DMS114 treated with DMSO at 0.1 percent for 48 hours (cell line): ENCODE measurements around the gene NBPF3.
"Not testable (repeated sequence)": the region's sequence is repeated elsewhere in the genome, so short reads cannot be mapped to it uniquely, and the experiment has no call there.

Experiments
- DNase-seq: peaks from one replicate; lab custom pipeline; 2025; ENCODE audit not compliant: unreplicated experiment; lab: John Stamatoyannopoulos, UW

NBPF3 gene

DNA sequence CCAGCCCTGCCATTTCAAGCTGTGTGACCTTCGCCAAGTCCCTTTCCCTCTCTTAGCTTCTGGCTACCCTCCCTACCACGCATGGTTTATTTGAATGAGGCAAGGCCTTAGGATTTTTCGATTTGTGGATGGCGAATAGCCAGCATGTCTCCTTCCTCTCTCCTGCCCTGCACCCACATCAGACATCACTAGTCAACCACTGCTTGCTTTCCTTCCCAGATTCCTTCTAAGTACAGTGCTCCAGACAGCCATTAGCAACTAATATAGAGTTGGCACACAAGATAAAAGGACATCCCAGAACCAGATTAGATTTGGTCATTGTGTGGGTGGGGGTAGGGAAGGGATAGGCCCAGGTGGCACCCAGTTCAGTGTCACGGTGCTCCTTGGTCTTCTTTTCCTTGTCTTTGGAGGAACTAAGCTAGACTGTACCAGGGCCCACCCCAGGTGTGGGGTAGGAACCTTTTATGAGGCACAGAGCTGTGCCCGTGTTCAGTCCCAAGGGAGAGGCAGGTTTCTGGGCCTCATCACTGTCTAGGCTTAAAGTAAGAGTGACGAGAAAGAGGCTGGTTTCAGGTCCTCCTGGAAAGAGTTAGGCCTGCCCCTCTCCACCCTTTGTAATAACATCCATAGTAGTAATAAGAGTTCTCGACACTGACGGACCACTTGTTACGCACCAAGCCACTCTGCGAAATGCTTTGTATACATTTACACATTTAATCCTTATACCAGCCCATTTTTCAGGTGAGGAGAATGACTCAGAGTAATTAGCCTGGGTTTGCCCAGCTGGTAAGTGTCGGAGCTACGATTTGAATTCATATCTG is 77.9 kb downstream of the NBPF3 start:
- DNase-seq, result no peak

DNA sequence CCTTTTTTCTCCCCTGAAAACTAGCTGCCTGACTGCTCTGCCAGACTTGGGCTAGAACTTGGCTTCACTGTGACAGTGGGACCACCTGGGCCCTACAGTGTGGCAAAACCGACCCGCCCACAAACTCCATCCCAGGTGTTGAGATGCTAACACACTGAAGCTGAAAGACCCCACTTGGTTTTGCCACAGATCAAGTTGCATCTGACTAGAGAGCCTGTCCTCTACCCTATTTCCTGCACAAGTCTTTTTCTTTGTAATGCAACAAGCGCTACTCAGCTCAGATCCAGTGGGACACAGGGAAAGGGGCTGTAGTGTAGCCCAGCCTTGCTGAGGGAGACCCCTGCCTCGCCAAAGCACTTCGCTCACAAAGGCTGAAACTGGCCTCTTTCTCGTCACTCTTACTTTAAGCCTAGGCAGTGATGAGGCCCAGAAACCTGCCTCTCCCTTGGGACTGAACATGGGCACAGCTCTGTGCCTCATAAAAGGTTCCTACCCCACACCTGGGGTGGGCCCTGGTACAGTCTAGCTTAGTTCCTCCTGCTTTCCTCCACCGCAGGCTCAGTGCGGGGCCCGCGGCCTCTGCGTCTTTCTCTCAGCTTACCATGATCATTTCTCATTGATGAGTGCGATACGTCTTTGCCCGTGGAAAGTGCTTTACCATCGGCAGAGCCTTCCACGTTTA is 79.0 kb downstream of the NBPF3 start:
- DNase-seq, result no peak

DNA sequence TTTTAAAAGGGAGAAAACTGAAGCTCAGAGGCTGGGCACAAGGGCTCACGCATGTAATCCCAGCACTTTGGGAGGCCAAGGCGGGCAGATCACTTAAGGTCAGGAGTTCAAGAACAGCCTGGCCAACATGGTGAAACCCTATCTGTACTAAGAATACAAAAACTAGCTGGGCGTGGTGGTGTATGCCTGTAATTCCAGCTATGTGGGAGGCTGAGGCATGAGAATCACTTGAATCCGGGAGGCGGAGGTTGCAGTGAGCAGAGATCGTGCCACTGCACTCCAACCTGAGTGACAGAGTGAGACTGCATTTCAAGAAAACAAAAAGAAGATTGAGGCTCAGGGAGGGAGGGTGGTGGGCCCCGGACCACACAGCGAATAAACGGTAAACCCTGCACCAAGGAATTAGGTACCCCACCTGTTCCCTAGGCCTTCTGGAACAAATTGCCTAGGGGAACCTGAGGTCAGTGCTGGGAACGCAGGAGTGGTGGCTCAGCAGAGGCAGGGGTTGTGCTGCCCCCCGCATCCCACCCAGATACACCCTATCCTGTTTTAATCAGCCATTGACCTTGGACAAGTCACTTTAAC is 79.6 kb downstream of the NBPF3 start:
- DNase-seq, result not testable (repeated sequence)

DNA sequence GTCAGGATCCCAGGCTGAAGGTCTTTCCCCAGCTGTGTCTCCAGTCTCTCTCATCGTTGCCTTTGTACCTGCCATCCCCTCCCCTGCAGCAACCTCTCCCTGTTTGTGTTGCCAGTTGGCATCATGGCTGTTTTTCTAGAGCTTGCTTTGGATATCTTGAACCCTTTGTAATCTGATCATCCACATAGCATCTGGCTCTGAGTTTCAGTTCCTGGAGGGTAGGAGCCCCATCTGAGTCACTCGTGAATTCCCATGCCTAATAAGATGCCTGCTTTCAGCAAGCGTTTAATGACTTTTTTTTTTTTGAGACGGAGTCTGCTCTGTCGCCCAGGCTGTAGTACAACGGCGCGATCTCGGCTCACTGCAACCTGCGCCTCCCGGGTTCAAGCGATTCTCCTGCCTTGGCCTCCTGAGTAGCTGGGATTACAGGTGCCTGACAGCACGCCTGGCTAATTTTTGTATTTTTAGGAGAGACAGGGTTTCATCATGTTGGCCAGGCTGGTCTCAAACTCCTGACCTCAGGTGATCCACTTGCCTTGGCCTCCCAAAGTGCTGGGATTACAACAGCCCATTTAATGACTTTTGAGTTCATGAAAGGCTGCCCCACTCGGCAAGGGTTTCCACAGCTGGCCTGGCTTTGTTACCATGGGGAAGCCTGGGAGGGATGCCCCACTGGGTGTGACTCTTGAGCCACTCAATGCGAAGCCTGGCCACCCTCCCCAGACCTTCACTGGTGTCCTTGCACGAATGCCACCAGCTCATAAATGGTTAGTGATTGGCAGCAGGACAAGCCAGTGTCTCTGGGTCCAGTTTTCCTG is 81.2 kb downstream of the NBPF3 start:
- DNase-seq, result no peak

DNA sequence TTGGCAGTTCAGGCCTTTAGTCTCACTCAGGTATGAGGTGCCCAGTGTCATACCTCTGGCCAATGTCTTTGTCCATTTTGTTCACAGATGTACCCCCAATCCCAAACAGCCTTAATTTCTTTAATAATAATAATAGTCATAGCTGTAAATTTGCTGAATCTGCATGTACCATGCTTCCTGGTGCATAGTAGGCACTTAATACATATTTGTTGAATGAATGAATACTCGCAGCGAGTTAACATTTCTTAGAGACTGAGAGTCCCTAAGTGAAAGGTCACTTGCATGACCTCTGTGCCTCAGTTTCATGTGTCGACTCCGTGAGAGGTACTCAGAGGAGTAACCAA is 81.8 kb downstream of the NBPF3 start:
- DNase-seq, result no peak

DNA sequence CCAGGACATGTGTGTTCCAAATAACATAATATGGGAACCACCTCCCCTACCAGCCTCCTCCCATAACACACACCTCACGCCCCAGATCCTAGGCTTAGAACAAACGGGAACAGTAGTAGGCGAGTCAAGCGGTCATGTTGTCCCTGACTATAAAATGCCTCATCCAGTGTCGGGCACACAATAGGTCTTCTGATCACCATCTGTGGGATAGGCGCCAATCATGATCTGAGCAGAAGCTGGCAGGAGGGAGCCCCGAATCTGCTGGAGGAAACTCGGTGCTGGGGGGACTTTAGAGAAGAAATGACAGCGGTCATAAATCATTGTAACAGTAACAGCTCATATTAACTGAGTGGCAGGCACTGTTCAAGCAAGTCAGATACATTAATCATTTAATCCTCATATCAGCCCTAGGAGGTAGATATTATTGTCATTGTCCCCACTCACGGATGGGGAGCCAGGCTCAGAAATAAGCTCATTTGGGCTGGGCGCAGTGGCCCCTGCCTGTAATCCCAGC is 82.6 kb downstream of the NBPF3 start:
- no peak for DNase-seq

DNA sequence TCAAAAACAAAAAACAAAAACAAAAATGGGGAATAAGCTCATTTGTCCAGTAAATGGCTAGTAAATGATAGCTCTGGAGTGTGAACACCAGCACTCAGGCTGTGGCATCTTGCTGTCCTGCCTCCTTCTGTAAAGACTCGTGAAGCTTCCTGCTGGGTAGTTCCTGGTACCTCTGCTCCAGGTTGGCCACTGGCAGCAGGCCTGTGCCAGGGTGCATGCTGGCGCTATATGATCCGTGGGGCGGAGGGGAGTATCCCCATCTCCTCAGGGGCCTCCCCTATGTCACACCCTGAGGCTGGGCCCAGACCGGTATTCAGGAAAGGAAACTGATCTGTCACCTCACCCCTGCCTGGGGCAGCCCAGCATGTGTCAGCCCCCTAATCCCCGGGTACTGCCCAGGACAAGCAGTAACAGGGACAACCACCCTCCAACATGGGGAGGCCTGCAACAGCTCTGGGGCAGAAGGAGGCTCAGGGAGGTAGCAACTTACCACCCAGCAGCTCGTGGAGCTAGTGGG is 83.4 kb downstream of the NBPF3 start:
- no peak for DNase-seq

DNA sequence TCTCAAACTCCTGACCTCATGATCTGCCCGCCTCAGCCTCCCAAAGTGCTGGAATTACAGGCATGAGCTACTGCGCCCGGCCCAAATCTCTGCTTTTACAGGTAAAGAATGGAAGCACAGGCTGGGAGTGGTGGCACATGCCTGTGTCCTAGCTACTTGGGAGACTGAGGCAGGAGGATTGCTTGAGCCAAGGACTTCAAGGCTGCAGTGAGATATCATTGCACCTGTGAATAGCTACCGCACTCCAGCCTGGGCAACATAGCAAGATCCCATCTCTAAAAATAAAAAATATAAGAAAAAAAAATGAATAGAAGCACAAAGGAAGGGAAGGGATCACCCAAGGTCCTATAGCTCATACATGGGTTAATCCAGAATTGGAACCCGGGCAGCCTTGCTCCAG is 84.3 kb downstream of the NBPF3 start:
- DNase-seq, result no peak

DNA sequence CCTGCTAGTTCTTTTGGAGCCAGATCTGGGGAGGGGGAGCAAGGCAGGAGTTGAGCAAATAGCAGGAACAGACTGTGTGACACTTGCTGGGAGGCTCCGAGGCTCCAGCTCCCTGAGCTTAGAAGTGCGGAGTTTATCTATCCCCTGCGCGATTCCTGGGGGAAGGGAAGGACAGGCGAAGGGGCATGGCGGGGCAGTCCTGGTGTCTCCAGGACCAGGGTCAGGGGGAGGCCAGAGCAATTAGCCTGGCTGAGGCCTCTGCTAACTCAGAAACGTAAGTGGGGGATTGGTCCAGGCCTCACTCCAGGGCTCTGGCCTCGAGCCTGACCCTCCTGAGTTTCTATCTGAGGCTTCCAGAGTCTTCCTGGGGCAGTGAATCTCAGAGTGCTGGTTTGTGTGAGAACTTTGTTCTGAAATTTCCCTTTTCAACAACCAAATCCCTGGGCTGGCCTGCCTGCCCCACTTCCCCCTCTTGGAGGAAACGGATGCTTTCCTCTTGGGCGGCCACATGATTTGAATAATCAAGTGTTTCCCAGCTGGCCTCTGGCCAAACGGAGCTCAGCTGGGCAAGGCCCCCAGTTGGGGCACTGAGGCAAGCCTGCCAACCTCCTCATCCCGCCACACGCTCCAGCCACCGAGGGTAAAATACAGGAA is 84.9 kb downstream of the NBPF3 start:
- no peak for DNase-seq

DNA sequence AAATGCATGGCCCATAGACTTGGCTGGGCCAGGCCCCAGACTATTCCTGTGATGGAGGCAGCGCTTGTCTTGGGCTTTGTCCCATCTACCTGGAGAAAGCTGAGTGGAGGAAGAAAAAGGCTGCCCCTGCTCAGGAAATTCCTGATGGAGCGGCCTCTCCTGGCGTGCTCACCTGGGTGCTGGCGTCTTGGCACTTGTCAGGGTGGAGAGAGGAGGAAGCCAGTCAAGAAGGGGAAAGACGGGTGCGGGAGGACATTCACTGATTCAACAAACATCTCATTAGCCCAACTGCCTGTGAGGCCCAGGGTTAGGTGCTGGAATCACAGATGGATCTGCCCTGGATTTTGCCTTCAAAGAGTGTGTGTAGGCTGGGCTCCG is 85.4 kb downstream of the NBPF3 start:
- no peak for DNase-seq

DNA sequence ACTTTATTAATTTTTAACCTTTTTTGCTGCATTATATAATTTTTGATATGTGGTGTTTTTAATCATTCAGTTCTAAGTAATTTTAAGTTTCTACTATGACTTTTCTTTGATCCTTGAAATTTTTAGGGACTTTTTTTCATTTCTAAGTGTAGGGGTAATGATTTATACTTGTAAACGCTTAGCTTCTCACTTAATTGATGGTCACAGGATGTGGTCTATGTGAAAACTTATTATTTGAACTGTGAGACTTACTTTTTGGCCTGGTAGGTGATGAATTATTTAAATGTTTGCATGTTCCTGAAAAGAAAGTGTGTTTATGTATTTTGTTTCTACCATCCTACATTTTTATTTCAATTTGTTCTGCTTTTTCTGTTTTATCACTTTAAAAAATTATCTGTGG is 86.5 kb downstream of the NBPF3 start:
- no peak for DNase-seq

DNA sequence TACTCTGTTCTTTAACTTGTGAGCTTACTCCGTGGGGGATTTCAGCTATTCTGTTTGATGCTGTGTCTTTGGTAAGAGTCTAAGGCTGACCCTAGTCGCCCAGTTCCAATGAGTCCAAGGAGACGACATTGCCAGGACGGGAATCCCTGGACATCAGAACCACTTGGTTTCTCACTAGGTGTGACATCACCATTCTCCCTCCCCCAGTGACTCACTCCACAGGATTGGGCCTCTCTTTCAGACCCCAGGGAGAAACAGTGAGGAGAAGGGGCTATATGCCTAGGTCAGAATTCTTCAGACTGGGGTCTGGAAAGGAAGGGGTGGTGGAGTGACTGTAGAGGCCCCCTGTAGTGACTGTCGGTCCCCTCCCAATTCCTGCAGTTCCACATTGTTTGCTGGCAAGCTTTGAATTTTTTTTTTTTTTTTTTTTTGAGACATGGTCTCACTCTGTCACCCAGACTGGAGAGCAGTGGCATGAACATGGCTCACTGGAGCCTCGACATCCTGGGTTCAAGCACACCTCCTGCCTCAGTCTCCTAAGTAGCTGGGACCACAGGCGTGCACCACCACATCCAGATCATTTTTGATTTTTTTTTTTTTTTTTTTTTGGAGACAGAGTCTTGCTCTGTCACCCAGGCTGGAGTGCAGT is 90.6 kb downstream of the NBPF3 start:
- DNase-seq, result no peak

DNA sequence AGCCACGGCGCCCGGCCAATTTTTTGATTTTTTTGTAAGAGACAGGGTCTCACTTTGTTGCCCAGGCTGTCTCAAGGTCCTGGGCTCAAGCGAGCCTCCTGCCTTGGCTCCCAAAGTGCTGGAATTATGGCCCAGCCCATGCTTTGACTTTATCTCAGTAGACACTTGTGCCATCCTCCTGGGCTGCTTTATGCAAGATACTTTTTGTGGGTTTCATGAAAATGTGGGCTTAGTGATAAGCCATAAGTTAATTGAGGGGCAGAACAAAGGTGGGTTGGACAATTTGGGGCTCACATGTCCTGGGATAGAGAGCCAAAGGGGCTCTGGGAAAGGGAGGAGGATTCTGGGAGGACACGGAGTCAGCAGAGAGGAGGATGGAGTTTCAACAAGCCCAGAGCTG is 91.3 kb downstream of the NBPF3 start:
- DNase-seq, result no peak

DNA sequence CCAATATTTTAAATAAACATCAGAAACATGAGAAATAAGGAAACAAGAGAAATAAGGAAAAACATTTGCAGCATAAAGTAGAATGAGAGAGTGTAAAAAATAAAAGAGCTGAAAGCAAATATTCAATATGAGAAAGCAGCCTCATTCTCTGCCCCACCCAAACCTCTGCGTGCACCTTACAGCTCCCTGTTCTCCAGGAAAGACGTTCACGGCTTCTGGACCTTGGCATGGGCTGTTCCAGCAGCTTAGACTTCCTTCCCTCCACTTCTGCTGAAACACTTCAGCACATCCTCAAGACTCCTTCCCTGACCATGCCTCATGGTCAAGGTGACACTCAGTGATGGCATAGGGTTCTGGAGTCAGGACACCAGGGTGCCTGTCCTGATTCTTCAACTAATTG is 92.6 kb downstream of the NBPF3 start:
- DNase-seq, result no peak

DNA sequence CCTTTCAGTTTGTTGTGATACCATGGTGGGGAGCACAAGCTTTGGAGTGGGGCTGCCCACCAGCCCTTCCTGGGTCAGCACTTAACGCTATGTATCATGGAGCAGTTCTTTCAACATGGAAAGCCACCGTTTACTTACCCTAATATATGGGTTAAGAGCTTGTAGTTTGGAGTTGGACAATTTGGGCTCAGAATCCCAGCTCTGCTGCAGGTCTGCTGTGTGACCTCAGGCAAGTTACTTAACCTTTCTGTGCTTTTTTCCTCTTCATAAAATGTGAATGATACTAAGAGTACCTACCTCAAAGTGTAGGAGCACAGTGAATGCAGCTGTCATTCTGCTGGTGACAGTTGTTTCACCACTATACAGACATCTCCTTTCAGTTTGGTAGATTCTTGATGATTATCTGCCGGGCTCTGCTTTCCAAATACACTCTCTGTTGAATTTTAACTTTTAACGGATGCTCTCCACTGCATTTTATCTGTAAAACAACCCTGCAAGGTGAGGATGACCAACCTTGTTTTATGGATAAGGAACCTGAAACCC is 93.1 kb downstream of the NBPF3 start:
- DNase-seq, result no peak

DNA sequence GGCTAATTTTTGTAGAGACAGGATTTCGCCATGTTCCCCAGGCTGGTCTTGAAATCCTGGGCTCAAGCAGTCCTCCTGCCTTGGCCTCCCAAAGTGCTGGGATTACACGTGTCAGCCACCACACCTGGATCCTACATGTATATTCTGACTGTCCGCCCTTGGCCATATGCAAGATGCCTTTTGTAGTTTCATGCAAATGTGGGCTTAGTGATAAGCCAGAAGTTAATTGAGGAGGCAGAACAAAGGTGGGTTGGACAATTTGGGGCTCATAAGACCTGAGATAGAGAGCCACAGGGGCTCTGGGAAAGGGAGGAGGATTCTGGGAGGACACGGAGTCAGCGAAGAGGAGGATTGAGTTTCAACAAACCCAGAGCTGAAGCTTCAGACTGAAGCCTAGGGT is 94.2 kb downstream of the NBPF3 start:
- no peak for DNase-seq
